GM21723 (cell line): ENCODE data around the gene ANO2.

Source experiments
- ATAC-seq: cut with Tn5 transposase; IDR thresholded peaks from one replicate; pipeline ENCODE4 v1.9.1; 2021; ENCODE audit warnings: mild to moderate bottlenecking, moderate library complexity; ENCODE audit not compliant: unreplicated experiment

The ANO2 gene

GRCh38 chr12:5630726-5631125, 314.3 kb downstream of the ANO2 start:
- no peak for ATAC-seq

- ATAC-seq: no peak
Measured at GRCh38 chr12:5628501-5628900, 316.6 kb downstream of the ANO2 start.

GRCh38 chr12:5627053-5627630, 317.9 kb downstream of the ANO2 start:
- no peak for ATAC-seq

GRCh38 chr12:5626151-5626550, 318.9 kb downstream of the ANO2 start:
- no peak for ATAC-seq

GRCh38 chr12:5624486-5625272, 320.4 kb downstream of the ANO2 start:
- no peak for ATAC-seq

GRCh38 chr12:5623411-5623810, 321.6 kb downstream of the ANO2 start:
- no peak for ATAC-seq

GRCh38 chr12:5622280-5622679, 322.8 kb downstream of the ANO2 start:
- ATAC-seq: no peak

GRCh38 chr12:5621329-5621728, 323.7 kb downstream of the ANO2 start:
- ATAC-seq: no peak

- no peak for ATAC-seq
Measured at GRCh38 chr12:5620896-5621295, 324.2 kb downstream of the ANO2 start.

GRCh38 chr12:5619628-5620027, 325.4 kb downstream of the ANO2 start:
- ATAC-seq: no peak

GRCh38 chr12:5616854-5617253, 328.2 kb downstream of the ANO2 start:
- ATAC-seq: no peak

GRCh38 chr12:5615760-5616159, 329.3 kb downstream of the ANO2 start:
- no peak for ATAC-seq

GRCh38 chr12:5614256-5614655, 330.8 kb downstream of the ANO2 start:
- no peak for ATAC-seq

- no peak for ATAC-seq
Measured at GRCh38 chr12:5612556-5613410, 332.3 kb downstream of the ANO2 start.

- no peak for ATAC-seq
Measured at GRCh38 chr12:5611162-5611561, 333.9 kb downstream of the ANO2 start.

GRCh38 chr12:5599378-5599777, 345.7 kb downstream of the ANO2 start:
- ATAC-seq: no peak

- no peak for ATAC-seq
Measured at GRCh38 chr12:5593998-5594397, 351.1 kb downstream of the ANO2 start.

- ATAC-seq: no peak
Measured at GRCh38 chr12:5593086-5593485, 352.0 kb downstream of the ANO2 start.

- no peak for ATAC-seq
Measured at GRCh38 chr12:5592310-5592709, 352.7 kb downstream of the ANO2 start.

GRCh38 chr12:5590316-5590715, 354.7 kb downstream of the ANO2 start:
- ATAC-seq: no peak

- no peak for ATAC-seq
Measured at GRCh38 chr12:5589054-5589453, 356.0 kb downstream of the ANO2 start.

- no peak for ATAC-seq
Measured at GRCh38 chr12:5588591-5588990, 356.5 kb downstream of the ANO2 start.
